DMS79 treated with DMSO at 0.1 percent for 48 hours (cell line): Measurements from ENCODE around the gene PTPRG.
"Not testable (repeated sequence)": the region's sequence is repeated elsewhere in the genome, so short reads cannot be mapped to it uniquely, and the experiment has no call there.

Experiments
- DNase-seq: peaks from one replicate; lab custom pipeline; 2025; lab: John Stamatoyannopoulos, UW

The PTPRG gene

GRCh38 chr3:61725851-61726333 lies 164.5 kb downstream of the PTPRG start:
- no peak for DNase-seq

- DNase-seq: no peak
Observed at GRCh38 chr3:61727435-61727834, 166.1 kb downstream of the PTPRG start.

GRCh38 chr3:61729038-61729634 lies 167.8 kb downstream of the PTPRG start:
- DNase-seq: no peak

- no peak for DNase-seq
Observed at GRCh38 chr3:61730056-61730455, 168.7 kb downstream of the PTPRG start.

GRCh38 chr3:61730577-61731231 lies 169.3 kb downstream of the PTPRG start:
- no peak for DNase-seq

GRCh38 chr3:61733000-61733399 lies 171.6 kb downstream of the PTPRG start:
- no peak for DNase-seq

GRCh38 chr3:61733876-61734275 lies 172.5 kb downstream of the PTPRG start:
- DNase-seq: no peak

GRCh38 chr3:61734749-61735686 lies 173.6 kb downstream of the PTPRG start:
- peak; percentile 3 for DNase-seq

GRCh38 chr3:61736506-61736905 lies 175.1 kb downstream of the PTPRG start:
- no peak for DNase-seq

GRCh38 chr3:61739640-61740039 lies 178.3 kb downstream of the PTPRG start:
- DNase-seq: no peak

GRCh38 chr3:61740494-61740893 lies 179.1 kb downstream of the PTPRG start:
- no peak for DNase-seq

- DNase-seq: no peak
Observed at GRCh38 chr3:61741551-61741950, 180.2 kb downstream of the PTPRG start.

GRCh38 chr3:61742006-61742405 lies 180.6 kb downstream of the PTPRG start:
- DNase-seq: no peak

- DNase-seq: no peak
Observed at GRCh38 chr3:61743067-61743466, 181.7 kb downstream of the PTPRG start.

GRCh38 chr3:61743686-61744242 lies 182.4 kb downstream of the PTPRG start:
- no peak for DNase-seq

- no peak for DNase-seq
Observed at GRCh38 chr3:61748288-61748687, 186.9 kb downstream of the PTPRG start.

GRCh38 chr3:61750766-61751165 lies 189.4 kb downstream of the PTPRG start:
- no peak for DNase-seq

- no peak for DNase-seq
Observed at GRCh38 chr3:61758839-61759238, 197.5 kb downstream of the PTPRG start.

- not testable (repeated sequence) for DNase-seq
Observed at GRCh38 chr3:61760783-61761182, 199.4 kb downstream of the PTPRG start.

GRCh38 chr3:61761694-61762430 lies 200.5 kb downstream of the PTPRG start:
- DNase-seq: no peak

GRCh38 chr3:61765157-61765876 lies 203.9 kb downstream of the PTPRG start:
- DNase-seq: no peak
